MM.1S (cell line): ENCODE measurements around the gene FKBP2.

ENCODE experiments used
- DNase-seq: peaks from one replicate; pipeline ENCODE4 v3.0.0-alpha.2; 2015
- H2AFZ ChIP-seq: fragments of 300-600 bp; sonication (generic); 2 replicates; pipeline ENCODE4 v1.6.0; 2016; ENCODE audit warnings: antibody characterized with exemption, low read length
- H3F3A ChIP-seq: fragments of 300-600 bp; sonication (generic); 2 replicates; pipeline ENCODE4 v1.6.1; 2016; ENCODE audit warnings: mild to moderate bottlenecking, antibody characterized with exemption, low read length, moderate library complexity, mixed read lengths; ENCODE audit not compliant: insufficient read depth
- H3K27ac ChIP-seq: fragments of 300-600 bp; sonication (generic); 2 replicates; pipeline ENCODE4 v1.5.1; 2016; ENCODE audit warnings: mild to moderate bottlenecking, low read length
- H3K27me3 ChIP-seq: fragments of 300-600 bp; sonication (generic); replicated peaks from 2 replicates; pipeline ENCODE4 v1.6.0; 2016; ENCODE audit warnings: low read length; ENCODE audit not compliant: insufficient read depth
- H3K36me3 ChIP-seq: fragments of 300-600 bp; sonication (generic); replicated peaks from 2 replicates; pipeline ENCODE4 v1.6.1; 2016; ENCODE audit warnings: mild to moderate bottlenecking, low read length, mixed read lengths; ENCODE audit not compliant: insufficient read depth
- H3K4me1 ChIP-seq: fragments of 300-600 bp; sonication (generic); 2 replicates; pipeline ENCODE4 v1.6.1; 2016; ENCODE audit warnings: low read length, mixed read lengths
- H3K4me2 ChIP-seq: fragments of 300-600 bp; sonication (generic); 2 replicates; pipeline ENCODE4 v1.6.0; 2016; ENCODE audit warnings: low read depth, low read length
- H3K4me3 ChIP-seq: fragments of 300-600 bp; sonication (generic); 2 replicates; pipeline ENCODE4 v1.5.1; 2016; ENCODE audit warnings: low read length, mixed read lengths
- H3K79me2 ChIP-seq: fragments of 300-600 bp; sonication (generic); 2 replicates; pipeline ENCODE4 v1.6.1; 2016; ENCODE audit warnings: mixed run types, low read length, mixed read lengths
- H3K9ac ChIP-seq: fragments of 300-600 bp; sonication (generic); 2 replicates; pipeline ENCODE4 v1.6.1; 2016; ENCODE audit warnings: low read length, mixed read lengths
- H3K9me2 ChIP-seq: fragments of 300-600 bp; sonication (generic); replicated peaks from 2 replicates; pipeline ENCODE4 v1.6.1; 2016; ENCODE audit warnings: mild to moderate bottlenecking, low read length, mixed read lengths; ENCODE audit not compliant: insufficient read depth
- H3K9me3 ChIP-seq: fragments of 300-600 bp; sonication (generic); replicated peaks from 2 replicates; pipeline ENCODE4 v1.6.1; 2016; ENCODE audit warnings: mild to moderate bottlenecking, low read length, mixed read lengths; ENCODE audit not compliant: insufficient read depth
- H4K20me1 ChIP-seq: fragments of 300-600 bp; sonication (generic); 2 replicates; pipeline ENCODE4 v1.6.1; 2016; ENCODE audit warnings: mild to moderate bottlenecking, low read length, moderate library complexity, mixed read lengths; ENCODE audit not compliant: insufficient read depth
- EZH2 ChIP-seq: fragments of 300-600 bp; sonication (generic); optimal IDR thresholded peaks from 2 replicates; pipeline ENCODE3; 2017; ENCODE audit warnings: low read depth, mild to moderate bottlenecking, antibody characterized with exemption, low read length, mixed read lengths
- EZH2phosphoT487 ChIP-seq: fragments of 300-600 bp; sonication (generic); IDR thresholded peaks from 2 replicates; pipeline ENCODE4 v1.6.1; 2018; ENCODE audit warnings: antibody characterized with exemption, low read length
- TF ChIP-seq, protein P1 (sequence below): fragments of 300-600 bp; sonication (generic); IDR thresholded peaks from 2 replicates; pipeline ENCODE4 v1.5.1; 2016; ENCODE audit warnings: antibody characterized with exemption, low read length, mixed read lengths

FKBP2 gene

GRCh38 chr11:64203421-64204079 is 37.3 kb upstream of the FKBP2 start:
- H3K79me2 ChIP-seq, result peaks cover 42% of the 10 kb centered on the region
- no peaks in the 10 kb centered on the region for H3K9me3 ChIP-seq
- peaks cover 20% of the 10 kb centered on the region; the same call in 1 of the 2 replicates for H3K36me3 ChIP-seq
- H3K27me3 ChIP-seq, result no peaks in the 10 kb centered on the region
- no peak overlapping the region for H2AFZ ChIP-seq
- DNase-seq, result no peak
- no peak overlapping the region for H3K4me2 ChIP-seq
- no peak overlapping the region for H3K4me3 ChIP-seq
- TF ChIP-seq EZH2phosphoT487 (no peak), EZH2 (no peak)
- TF ChIP-seq, protein P1, sequence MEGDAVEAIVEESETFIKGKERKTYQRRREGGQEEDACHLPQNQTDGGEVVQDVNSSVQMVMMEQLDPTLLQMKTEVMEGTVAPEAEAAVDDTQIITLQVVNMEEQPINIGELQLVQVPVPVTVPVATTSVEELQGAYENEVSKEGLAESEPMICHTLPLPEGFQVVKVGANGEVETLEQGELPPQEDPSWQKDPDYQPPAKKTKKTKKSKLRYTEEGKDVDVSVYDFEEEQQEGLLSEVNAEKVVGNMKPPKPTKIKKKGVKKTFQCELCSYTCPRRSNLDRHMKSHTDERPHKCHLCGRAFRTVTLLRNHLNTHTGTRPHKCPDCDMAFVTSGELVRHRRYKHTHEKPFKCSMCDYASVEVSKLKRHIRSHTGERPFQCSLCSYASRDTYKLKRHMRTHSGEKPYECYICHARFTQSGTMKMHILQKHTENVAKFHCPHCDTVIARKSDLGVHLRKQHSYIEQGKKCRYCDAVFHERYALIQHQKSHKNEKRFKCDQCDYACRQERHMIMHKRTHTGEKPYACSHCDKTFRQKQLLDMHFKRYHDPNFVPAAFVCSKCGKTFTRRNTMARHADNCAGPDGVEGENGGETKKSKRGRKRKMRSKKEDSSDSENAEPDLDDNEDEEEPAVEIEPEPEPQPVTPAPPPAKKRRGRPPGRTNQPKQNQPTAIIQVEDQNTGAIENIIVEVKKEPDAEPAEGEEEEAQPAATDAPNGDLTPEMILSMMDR, result no peak
- peaks cover 10% of the 10 kb centered on the region for H3K4me1 ChIP-seq
- H3K27ac ChIP-seq, result no peak overlapping the region
- no peak overlapping the region for H3K9ac ChIP-seq
- no peaks in the 10 kb centered on the region for H4K20me1 ChIP-seq
- H3K9me2 ChIP-seq, result no peaks in the 10 kb centered on the region
- no peaks in the 10 kb centered on the region; the same call in none of the 2 replicates for H3F3A ChIP-seq

DNA sequence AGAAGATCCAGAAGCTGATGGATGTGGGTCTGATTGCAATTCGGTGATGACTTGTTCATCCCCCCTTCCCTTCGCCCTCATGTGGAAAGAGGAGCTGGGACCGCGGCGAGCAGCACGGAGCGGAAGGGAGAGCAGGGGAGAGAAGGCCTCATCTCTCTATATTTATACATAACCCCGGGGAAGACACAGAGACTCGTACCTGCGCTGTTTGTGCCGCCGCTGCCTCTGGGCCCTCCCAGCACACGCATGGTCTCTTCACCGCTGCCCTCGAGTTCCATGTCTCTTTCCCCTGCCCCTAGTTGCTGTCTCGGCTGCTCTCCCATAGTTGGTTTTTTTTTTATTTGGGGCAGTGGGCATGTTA is 36.8 kb upstream of the FKBP2 start:
- no peak overlapping the region for H3K4me3 ChIP-seq
- no peak for DNase-seq
- H3K27ac ChIP-seq, result no peak overlapping the region
- H3K4me2 ChIP-seq, result no peak overlapping the region
- H3K4me1 ChIP-seq, result peaks cover 10% of the 10 kb centered on the region
- H4K20me1 ChIP-seq, result no peaks in the 10 kb centered on the region
- H3K9me2 ChIP-seq, result no peaks in the 10 kb centered on the region
- H3K27me3 ChIP-seq, result no peaks in the 10 kb centered on the region
- H3F3A ChIP-seq, result no peaks in the 10 kb centered on the region; the same call in none of the 2 replicates
- H3K79me2 ChIP-seq, result peaks cover 37% of the 10 kb centered on the region
- TF ChIP-seq EZH2 (no peak), EZH2phosphoT487 (no peak)
- TF ChIP-seq, protein P1, result no peak
- no peak overlapping the region for H3K9ac ChIP-seq
- no peaks in the 10 kb centered on the region for H3K9me3 ChIP-seq
- no peak overlapping the region for H2AFZ ChIP-seq
- H3K36me3 ChIP-seq, result peaks cover 17% of the 10 kb centered on the region; the same call in 1 of the 2 replicates

DNA sequence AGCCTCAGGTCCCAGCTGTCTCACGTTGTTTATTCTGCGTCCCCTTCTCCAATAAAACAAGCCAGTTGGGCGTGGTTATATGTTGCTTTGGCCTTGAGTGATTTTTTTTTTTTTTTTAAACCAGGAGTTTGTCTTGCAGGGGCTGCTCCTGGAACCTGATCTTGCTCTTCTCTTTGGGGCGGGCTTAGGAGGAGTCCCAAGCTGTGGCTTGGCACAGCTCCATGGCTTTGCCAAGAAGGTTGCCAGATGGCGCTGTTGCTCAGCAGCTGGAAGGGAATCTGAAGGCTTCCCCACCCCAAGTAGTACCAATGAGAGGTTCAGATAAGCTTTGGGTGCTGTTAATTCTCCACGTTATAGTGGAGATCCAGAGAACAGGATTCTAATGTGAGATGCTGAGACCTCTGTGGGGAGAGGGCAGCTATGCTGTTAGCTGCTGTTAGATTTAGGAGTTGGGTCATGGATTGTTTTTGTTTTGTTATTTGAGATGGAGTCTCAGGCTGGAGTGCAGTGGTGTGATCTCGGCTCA is 36.4 kb upstream of the FKBP2 start:
- peak; percentile 65 for DNase-seq
- Histone ChIP-seq H3K9me2 (no peaks in the 10 kb centered on the region), H3F3A (no peaks in the 10 kb centered on the region; the same call in none of the 2 replicates), H4K20me1 (no peaks in the 10 kb centered on the region), H3K79me2 (peaks cover 37% of the 10 kb centered on the region), H3K27me3 (no peaks in the 10 kb centered on the region), H3K4me1 (peaks cover 10% of the 10 kb centered on the region), H3K4me3 (no peak overlapping the region), H3K27ac (no peak overlapping the region), H2AFZ (no peak overlapping the region), H3K4me2 (no peak overlapping the region), H3K36me3 (peaks cover 17% of the 10 kb centered on the region; the same call in 1 of the 2 replicates), H3K9me3 (no peaks in the 10 kb centered on the region), H3K9ac (no peak overlapping the region)
- no peak for TF ChIP-seq EZH2phosphoT487
- TF ChIP-seq, protein P1, result peak; percentile 71
